CD4-positive, alpha-beta T cell treated with Interleukin-15 for 1 hour (primary cell): ENCODE data around the gene TMEM59.
"Not testable (repeated sequence)": the region's sequence is repeated elsewhere in the genome, so short reads cannot be mapped to it uniquely, and the experiment has no call there.

Source experiments
- DNase-seq: peaks from one replicate; pipeline ENCODE4 v3.0.0-alpha.2; 2020

The TMEM59 gene

DNA sequence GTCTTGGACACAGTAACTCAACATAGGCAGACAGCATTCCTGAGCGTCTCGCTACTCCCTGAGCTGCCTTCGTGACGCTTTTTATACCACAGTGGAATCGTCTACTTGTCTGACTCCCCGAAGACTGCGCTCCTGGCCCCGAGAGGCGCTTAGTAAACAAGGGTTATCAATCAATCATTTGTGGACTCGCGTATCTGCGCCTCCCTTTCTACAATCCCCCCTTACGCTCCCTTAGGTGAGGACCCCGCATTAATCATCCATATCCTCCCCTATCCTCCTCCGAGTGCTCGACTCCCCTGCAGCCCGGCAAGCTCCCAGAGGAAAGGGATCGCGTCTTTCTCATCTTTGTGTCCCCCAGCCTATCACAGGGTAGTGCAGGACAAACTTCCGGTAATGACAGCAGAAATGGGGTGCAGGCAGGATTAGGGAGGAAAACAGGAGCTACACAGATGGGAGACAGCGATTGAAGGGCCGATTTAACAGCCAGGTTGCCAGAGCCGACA is 522 bp downstream of the TMEM59 start:
- DNase-seq: no peak

DNA sequence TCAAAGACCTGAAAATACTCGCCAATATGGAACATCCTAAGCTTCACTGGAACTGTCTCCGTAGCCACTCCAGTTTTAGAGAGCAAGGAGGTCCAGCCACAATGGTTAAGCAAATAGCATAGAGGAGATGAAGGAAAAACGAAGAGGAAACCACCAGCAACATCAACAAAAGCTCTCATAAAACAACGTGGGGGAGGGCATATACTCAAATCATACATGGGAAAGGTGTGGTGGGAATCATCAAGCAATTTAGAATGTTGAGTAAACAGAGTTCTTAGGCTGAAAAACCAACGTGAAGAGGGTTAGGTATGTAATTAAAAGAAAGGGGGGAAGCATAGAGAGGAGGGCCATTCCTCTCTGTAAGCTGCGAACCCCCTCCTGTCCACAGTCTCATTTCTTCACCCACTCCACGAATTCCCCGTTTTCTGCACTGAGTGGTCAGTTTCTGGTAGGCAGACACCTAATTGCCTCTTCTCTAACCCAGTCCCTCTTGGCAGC is 1.0 kb downstream of the TMEM59 start:
- DNase-seq: no peak

DNA sequence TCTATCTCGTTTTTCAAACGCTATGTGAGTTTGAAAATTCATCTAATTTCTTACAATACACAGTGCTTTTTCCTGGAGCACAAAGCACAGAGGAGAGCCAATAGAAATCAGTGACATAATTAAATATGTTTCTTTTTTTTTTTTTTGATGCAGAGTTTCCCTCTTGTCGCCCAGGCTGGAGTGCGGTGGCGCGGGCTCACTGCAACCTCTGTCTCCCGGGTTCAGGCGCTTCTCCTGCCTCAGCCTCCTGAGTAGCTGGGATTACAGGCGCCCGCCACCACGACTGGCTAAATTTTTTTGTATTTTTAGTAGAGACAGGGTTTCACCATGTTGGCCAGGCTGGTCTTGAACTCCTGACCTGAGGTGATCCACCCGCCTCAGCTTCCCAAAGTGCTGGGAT is 2.6 kb downstream of the TMEM59 start:
- not testable (repeated sequence) for DNase-seq

- DNase-seq: no peak
These were observed 5.4 kb downstream of the TMEM59 start for GRCh38 chr1:54047384-54048305.

GRCh38 chr1:54046671-54047383 is 6.2 kb downstream of the TMEM59 start:
- DNase-seq: no peak

- no peak for DNase-seq
These were observed 7.5 kb downstream of the TMEM59 start for GRCh38 chr1:54045496-54045895.

- no peak for DNase-seq
These were observed 11.2 kb downstream of the TMEM59 start for GRCh38 chr1:54041806-54042205.

DNA sequence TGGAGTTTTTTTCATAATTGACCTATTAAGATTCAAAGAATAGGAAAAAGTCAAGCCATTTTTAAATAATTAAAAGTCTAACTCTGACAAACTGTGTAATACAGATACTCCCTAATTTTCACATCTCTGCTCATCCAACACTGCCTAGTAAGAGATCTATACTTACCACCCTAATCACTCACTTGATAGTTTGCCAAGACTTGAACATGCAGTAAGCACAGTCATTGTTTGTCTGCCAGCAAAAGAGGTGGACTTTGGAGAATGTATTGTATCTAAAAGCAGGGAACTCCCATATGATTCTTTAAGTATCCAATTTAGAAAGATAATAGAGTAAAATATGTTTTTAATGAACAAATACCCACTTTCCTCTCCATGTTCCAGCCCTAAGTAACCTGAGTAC is 15.5 kb downstream of the TMEM59 start:
- no peak for DNase-seq

GRCh38 chr1:54028306-54029251 is 24.4 kb downstream of the TMEM59 start:
- DNase-seq: no peak

GRCh38 chr1:54027848-54028247 is 25.2 kb downstream of the TMEM59 start:
- DNase-seq: no peak

DNA sequence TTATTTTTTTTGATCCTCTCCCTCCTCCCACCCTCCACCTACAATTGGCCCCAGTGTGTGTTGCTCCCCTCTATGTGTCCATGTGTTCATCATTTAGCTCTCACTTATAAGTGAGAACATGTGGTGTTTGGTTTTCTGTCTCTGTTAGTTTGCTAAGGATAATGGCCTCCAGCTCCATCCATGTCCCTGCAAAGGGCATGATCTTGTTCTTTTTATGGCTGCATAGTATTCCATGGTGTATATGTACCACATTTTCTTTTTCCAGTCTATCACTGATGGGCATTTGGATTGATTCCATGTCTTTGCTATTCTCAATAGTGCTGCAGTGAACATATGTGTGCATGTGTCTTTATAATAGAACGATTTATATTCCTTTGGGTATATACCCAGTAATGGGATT is 28.2 kb downstream of the TMEM59 start:
- DNase-seq: not testable (repeated sequence)

DNA sequence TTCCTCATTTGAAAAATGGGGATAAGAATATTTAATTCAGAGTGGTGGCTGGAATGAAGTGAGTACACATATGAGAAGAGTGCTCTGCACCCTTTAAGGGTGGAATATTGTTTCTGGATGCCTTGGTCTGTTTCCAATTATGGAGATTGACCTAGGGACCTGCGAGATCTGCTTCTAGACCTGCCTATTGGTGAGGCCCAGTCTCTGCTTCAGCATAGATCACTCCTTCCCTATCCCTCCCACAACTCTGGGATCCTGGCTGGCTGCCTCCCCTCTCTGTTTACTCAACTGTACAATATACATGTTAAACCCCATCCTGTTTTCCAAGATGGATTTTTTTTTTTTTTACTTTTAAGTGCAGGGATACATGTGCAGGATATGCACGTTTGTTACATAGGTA is 28.6 kb downstream of the TMEM59 start:
- DNase-seq: no peak

DNA sequence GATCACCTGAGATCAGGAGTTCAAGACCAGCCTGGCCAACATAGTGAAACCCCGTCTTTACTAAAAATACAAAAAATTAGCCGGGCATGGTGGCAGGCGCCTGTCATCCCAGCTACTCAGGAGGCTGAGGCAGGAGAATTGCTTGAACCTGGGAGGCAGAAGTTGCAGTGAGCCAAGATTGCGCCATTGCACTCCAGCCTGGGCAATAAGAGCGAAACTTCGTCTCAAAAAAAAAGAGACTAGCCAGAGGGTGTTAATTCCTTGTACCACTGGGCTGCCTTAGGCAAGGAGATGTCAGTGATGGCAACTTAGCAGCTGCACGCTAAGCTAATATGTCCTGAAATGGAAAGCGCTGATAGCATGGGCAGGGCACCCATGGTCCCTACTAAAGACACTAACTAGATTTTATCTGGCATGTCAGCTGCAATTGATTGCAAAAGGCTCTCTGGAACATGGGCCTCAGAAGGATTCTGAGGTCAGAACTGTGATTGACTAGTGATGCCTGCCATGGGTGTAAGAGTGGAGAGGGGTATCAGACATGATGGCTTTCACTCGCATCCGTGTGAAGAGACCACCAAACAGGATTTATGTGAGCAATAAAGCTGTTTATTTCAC is 33.3 kb downstream of the TMEM59 start:
- not testable (repeated sequence) for DNase-seq

DNA sequence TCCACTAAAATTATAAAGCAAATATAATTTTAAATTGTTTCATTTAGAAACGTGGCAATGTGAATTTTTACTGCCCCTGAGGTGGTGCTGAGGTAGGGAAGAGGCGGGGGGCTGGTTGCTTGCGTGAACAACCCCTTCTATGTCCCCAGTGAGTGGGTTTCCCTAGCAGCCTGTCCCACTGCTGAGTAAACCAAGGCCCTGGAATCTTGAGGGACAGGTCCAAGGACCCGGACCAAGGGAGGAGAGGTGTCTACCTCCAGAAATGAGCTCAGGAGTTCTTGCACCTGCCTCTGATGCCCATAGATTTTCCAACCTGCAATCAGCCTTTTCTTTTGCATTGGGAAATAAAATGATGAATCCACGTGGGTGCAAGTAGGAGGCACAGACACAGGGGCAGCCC is 34.4 kb downstream of the TMEM59 start:
- no peak for DNase-seq

DNA sequence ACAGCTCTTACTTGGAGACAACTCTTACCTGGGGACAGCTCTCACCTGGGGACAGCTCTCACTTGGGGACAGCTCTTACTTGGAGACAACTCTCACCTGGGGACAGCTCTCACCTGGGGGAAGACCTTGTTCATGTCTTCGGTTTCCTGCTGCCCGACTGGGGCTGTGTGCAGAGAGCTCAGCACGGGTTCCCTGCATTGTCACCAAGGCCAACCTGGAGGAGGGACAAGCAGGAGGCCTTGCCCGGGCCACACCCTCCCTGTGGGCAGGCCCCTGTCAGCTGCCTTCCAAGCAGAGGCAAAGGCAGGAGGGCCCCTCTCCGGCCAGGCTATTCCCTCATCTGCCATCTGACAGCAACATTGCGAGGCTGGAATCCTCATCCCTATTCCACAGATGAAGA is 35.0 kb downstream of the TMEM59 start, which contains the start of gene LDLRAD1:
Gene LDLRAD1, minus strand, starts transcription at position 208 of the 400 bp plus-strand sequence. Its CDS starts 74 bp downstream, at position 134.
- no peak for DNase-seq

GRCh38 chr1:54016343-54017282 is 36.4 kb downstream of the TMEM59 start:
- DNase-seq: no peak

DNA sequence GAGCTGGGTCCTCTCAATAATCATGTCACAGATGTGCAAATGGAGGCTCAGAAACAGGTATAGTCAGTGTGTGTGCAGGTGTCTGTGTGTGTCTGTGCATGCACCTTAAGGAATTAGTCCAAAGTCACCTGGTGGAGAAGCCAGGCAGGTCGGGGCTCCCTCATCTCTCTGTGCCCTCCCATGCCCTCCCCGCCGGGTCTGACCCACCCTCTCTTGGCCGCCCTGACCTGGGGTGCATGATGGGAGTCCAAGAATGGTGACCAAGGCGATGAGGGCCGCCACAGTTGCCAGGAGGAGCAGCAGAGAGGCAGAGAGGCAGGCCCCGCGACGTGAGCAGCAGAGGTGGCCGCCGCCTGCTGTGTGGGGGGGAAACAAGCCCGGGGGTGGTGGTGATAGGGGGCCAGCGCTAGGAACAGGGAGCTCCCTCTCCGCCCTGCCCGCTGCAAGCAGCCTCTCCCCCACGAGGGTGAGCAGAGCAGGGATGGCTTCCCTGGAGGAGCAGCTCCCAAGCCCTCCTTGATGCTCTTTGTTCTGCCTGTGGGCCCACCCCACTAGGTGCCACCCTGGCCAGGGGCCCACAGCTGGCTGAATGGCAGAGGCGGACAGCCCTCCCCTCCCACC is 38.9 kb downstream of the TMEM59 start:
- DNase-seq: no peak

GRCh38 chr1:54013393-54014008 is 39.5 kb downstream of the TMEM59 start:
- DNase-seq: no peak

DNA sequence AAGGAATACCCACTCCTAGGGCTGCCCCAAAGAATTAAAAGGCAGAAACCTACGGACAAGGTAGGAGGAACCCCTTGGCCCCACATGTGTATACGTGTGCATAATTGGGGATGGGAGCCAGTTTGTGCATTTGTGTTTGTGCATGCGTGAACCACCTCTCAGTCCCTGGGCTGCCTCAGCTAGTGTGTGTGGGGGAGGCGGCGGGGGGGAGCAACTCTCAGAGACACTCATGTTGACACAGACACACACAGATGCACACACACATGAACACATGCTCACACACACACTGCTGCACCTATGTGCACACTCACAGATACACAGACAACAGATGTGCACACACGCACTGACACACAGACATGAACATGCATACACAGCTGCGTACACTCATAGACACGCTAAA is 40.1 kb downstream of the TMEM59 start:
- no peak for DNase-seq

- no peak for DNase-seq
These were observed 41.0 kb downstream of the TMEM59 start for GRCh38 chr1:54012008-54012325.
